ENCODE data around the gene UQCC5. TPM values are rescaled to one million over a fixed set of nuclear protein-coding genes. Genes with fewer than 3 reads are reported as not detected.

UQCC5 gene
- total and polyA plus RNA-seq, 2 donors from 2014 or later: 26.8 to 135 TPM

GRCh38 chr3:52532838-52533622, 3.4 kb upstream of the UQCC5 start:
- Histone ChIP-seq H3K27me3 (ENCODE audit: control insufficient read depth, insufficient read depth, low read length) (no peaks in the 10 kb centered on the region), H3K36me3 (ENCODE audit: control insufficient read depth in 2 of 3, insufficient read depth in 3 of 3, low read length in 3 of 3) (peaks cover 0 to under 1% (median 0%) of the 10 kb centered on the region in 3 donors), H3K9me3 (ENCODE audit: control insufficient read depth in 2 of 3, insufficient read depth in 1 of 3, low read length in 3 of 3) (no peaks in the 10 kb centered on the region), H3K27ac (ENCODE audit: low read depth in 2 of 2, low read length in 2 of 2) (peak overlapping the region in 1 of 2 donors; percentile 43), H3K4me3 (ENCODE audit: low read length in 3 of 3) (peak overlapping the region in 1 of 3 donors; percentile 36), H3K4me1 (ENCODE audit: control insufficient read depth in 2 of 3, insufficient read depth in 2 of 3, low read depth in 1 of 3, low read length in 3 of 3) (peaks cover 3 to 24% (median 11%) of the 10 kb centered on the region in 3 donors), H3K9ac (ENCODE audit: low read length in 3 of 3) (peak overlapping the region in 1 of 3 donors; percentile 55)
- FAIRE-seq (no peak), DNase-seq (peak; percentile 43 to 86 (median 69))
- intact Hi-C loops (cut with DNase I): no loop called here
- no peak for TF ChIP-seq CTCF (IDR thresholded peaks at IDR 0.05; ENCODE audit: borderline replicate concordance, extremely low read depth, insufficient read depth)

GRCh38 chr3:52533623-52534280, 2.7 kb upstream of the UQCC5 start, which contains the start of gene NT5DC2:
Gene NT5DC2, minus strand, starts transcription at chr3:52533857. Its CDS starts 120 bp downstream, at chr3:52533737.
- Histone ChIP-seq H3K36me3 (ENCODE audit: control insufficient read depth in 2 of 3, insufficient read depth in 3 of 3, low read length in 3 of 3) (no peaks in the 10 kb centered on the region), H3K9ac (ENCODE audit: low read length in 3 of 3) (peak within 1 kb of the TSS in 2 of 3 donors; percentile 34 to 63), H3K9me3 (ENCODE audit: control insufficient read depth in 2 of 3, insufficient read depth in 1 of 3, low read length in 3 of 3) (no peaks in the 10 kb centered on the region), H3K4me1 (ENCODE audit: control insufficient read depth in 2 of 3, insufficient read depth in 2 of 3, low read depth in 1 of 3, low read length in 3 of 3) (peaks cover 3 to 29% (median 12%) of the 10 kb centered on the region in 3 donors), H3K27me3 (ENCODE audit: control insufficient read depth, insufficient read depth, low read length) (no peaks in the 10 kb centered on the region), H3K4me3 (ENCODE audit: low read length in 3 of 3) (peak within 1 kb of the TSS; percentile 38 to 55 (median 47)), H3K27ac (ENCODE audit: low read depth in 2 of 2, low read length in 2 of 2) (peak within 1 kb of the TSS; percentile 55 to 61)
- DNase-seq: peak; percentile 68 to 90 (median 88)
- intact Hi-C loops (cut with DNase I): no loop called here
- no peak for FAIRE-seq
- peak; percentile 3 for TF ChIP-seq CTCF (IDR thresholded peaks at IDR 0.05; ENCODE audit: borderline replicate concordance, extremely low read depth, insufficient read depth)

GRCh38 chr3:52534281-52535183, 1.9 kb upstream of the UQCC5 start:
- Histone ChIP-seq H3K27me3 (ENCODE audit: control insufficient read depth, insufficient read depth, low read length) (no peaks in the 10 kb centered on the region), H3K36me3 (ENCODE audit: control insufficient read depth in 2 of 3, insufficient read depth in 3 of 3, low read length in 3 of 3) (no peaks in the 10 kb centered on the region), H3K9ac (ENCODE audit: low read length in 3 of 3) (peak overlapping the region in 2 of 3 donors; percentile 34 to 63), H3K4me1 (ENCODE audit: control insufficient read depth in 2 of 3, insufficient read depth in 2 of 3, low read depth in 1 of 3, low read length in 3 of 3) (peaks cover 3 to 31% (median 12%) of the 10 kb centered on the region in 3 donors), H3K4me3 (ENCODE audit: low read length in 3 of 3) (peak overlapping the region; percentile 38 to 55 (median 47)), H3K27ac (ENCODE audit: low read depth in 2 of 2, low read length in 2 of 2) (peak overlapping the region; percentile 55 to 61), H3K9me3 (ENCODE audit: control insufficient read depth in 2 of 3, insufficient read depth in 1 of 3, low read length in 3 of 3) (no peaks in the 10 kb centered on the region)
- no peak for TF ChIP-seq CTCF (IDR thresholded peaks at IDR 0.05; ENCODE audit: borderline replicate concordance, extremely low read depth, insufficient read depth)
- intact Hi-C loops (cut with DNase I): no loop called here
- DNase-seq (peak; percentile 37 to 79 (median 63)), FAIRE-seq (no peak)
